ENCODE results near the gene PRKCE.

DNA sequence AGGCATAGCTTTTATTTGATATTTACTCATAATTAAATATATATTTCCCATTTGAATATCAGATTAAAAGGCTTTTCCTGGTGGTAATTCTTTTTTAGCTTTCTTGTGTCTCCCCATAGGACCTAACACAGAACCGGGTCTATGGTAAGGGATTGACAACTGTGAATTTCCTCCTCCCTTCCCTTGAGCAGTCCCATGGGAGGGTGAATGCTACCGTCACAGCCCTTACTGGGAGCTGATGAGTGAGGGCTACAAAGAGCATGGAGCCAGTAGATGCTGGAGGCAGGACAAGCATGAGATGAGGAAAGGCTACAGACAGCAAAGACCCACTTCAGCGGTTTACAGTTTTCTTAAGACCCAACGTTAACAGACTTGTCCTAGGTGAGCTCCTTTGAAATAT, 475.1 kb downstream of the PRKCE start:
- TF ChIP-seq POLR2AphosphoS5 (IDR thresholded peaks at IDR 0.05; ENCODE audit: insufficient read depth, low read depth, low read length) (no peak), POLR2A (IDR thresholded peaks at IDR 0.05; ENCODE audit: low read depth, low read length) (no peak), EZH2 (IDR thresholded peaks at IDR 0.05; ENCODE audit: borderline replicate concordance, low read depth, low read length, severe bottlenecking) (no peak)
- TF ChIP-seq, protein P1, sequence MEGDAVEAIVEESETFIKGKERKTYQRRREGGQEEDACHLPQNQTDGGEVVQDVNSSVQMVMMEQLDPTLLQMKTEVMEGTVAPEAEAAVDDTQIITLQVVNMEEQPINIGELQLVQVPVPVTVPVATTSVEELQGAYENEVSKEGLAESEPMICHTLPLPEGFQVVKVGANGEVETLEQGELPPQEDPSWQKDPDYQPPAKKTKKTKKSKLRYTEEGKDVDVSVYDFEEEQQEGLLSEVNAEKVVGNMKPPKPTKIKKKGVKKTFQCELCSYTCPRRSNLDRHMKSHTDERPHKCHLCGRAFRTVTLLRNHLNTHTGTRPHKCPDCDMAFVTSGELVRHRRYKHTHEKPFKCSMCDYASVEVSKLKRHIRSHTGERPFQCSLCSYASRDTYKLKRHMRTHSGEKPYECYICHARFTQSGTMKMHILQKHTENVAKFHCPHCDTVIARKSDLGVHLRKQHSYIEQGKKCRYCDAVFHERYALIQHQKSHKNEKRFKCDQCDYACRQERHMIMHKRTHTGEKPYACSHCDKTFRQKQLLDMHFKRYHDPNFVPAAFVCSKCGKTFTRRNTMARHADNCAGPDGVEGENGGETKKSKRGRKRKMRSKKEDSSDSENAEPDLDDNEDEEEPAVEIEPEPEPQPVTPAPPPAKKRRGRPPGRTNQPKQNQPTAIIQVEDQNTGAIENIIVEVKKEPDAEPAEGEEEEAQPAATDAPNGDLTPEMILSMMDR (IDR thresholded peaks at IDR 0.05; ENCODE audit: extremely low read depth in 1 of 2, insufficient read depth in 1 of 2, low read depth in 1 of 2, low read length in 2 of 2): no peak
